Parathyroid adenoma (tissue), 2 donors: ENCODE data around the gene ABCF2.

Experiments
- H2AFZ ChIP-seq: fragments of 300-600 bp; sonication (generic); one replicate; pipeline ENCODE4 v1.7.0; 2017; ENCODE audit warnings: antibody characterized with exemption, mild to moderate bottlenecking
- H3K27ac ChIP-seq: fragments of 300-600 bp; sonication (generic); one replicate; pipeline ENCODE4 v1.7.0; 2017
- H3K27me3 ChIP-seq: fragments of 300-600 bp; sonication (generic); one replicate; pipeline ENCODE4 v1.7.0; 2017; ENCODE audit warnings: low read length; ENCODE audit not compliant: control insufficient read depth, insufficient read depth
- H3K36me3 ChIP-seq: fragments of 300-600 bp; sonication (generic); one replicate; pipeline ENCODE4 v1.7.0; 2017; ENCODE audit warnings: low read length; ENCODE audit not compliant: control insufficient read depth, insufficient read depth
- H3K4me1 ChIP-seq: fragments of 300-600 bp; sonication (generic); one replicate; pipeline ENCODE4 v1.7.0; 2017; ENCODE audit warnings: control low read depth
- H3K4me2 ChIP-seq: fragments of 300-600 bp; sonication (generic); one replicate; pipeline ENCODE4 v1.7.0; 2017; ENCODE audit warnings: low read length
- H3K4me3 ChIP-seq: fragments of 300-600 bp; sonication (generic); one replicate; pipeline ENCODE4 v1.7.0; 2017; ENCODE audit warnings: low read depth, low read length
- H3K79me2 ChIP-seq: fragments of 300-600 bp; sonication (generic); one replicate; pipeline ENCODE4 v1.7.0; 2017; ENCODE audit warnings: control low read depth
- H3K9ac ChIP-seq: fragments of 300-600 bp; sonication (generic); one replicate; pipeline ENCODE4 v1.7.0; 2017; ENCODE audit warnings: mild to moderate bottlenecking
- H3K9me3 ChIP-seq: fragments of 300-600 bp; sonication (generic); one replicate; pipeline ENCODE4 v1.7.0; 2017; ENCODE audit warnings: low read length; ENCODE audit not compliant: control insufficient read depth
- CTCF ChIP-seq: fragments of 300-600 bp; sonication (generic); IDR thresholded peaks from one replicate; pipeline ENCODE4 v1.7.0; 2017; ENCODE audit warnings: antibody characterized with exemption, mild to moderate bottlenecking
- donor health status: primary hyperparathyroidism.

The ABCF2 gene

GRCh38 chr7:151201751-151202150 lies 25.3 kb downstream of the ABCF2 start:
- Histone ChIP-seq H3K27me3 (no peaks in the 10 kb centered on the region), H3K4me3 (no peak overlapping the region), H3K27ac (no peak overlapping the region), H3K9me3 (no peaks in the 10 kb centered on the region), H3K9ac (no peak overlapping the region), H2AFZ (no peak overlapping the region), H3K4me1 (no peaks in the 10 kb centered on the region), H3K4me2 (no peak overlapping the region), H3K79me2 (no peaks in the 10 kb centered on the region), H3K36me3 (no peaks in the 10 kb centered on the region)
- no peak for TF ChIP-seq CTCF

GRCh38 chr7:151201344-151201743 lies 25.7 kb downstream of the ABCF2 start:
- Histone ChIP-seq H3K4me1 (no peaks in the 10 kb centered on the region), H3K9me3 (no peaks in the 10 kb centered on the region), H2AFZ (no peak overlapping the region), H3K4me2 (no peak overlapping the region), H3K36me3 (no peaks in the 10 kb centered on the region), H3K27me3 (no peaks in the 10 kb centered on the region), H3K4me3 (no peak overlapping the region), H3K27ac (no peak overlapping the region), H3K79me2 (no peaks in the 10 kb centered on the region), H3K9ac (no peak overlapping the region)
- no peak for TF ChIP-seq CTCF

- Histone ChIP-seq H3K4me2 (no peak overlapping the region), H3K4me3 (no peak overlapping the region), H2AFZ (no peak overlapping the region), H3K27me3 (no peaks in the 10 kb centered on the region), H3K4me1 (no peaks in the 10 kb centered on the region), H3K79me2 (no peaks in the 10 kb centered on the region), H3K9me3 (no peaks in the 10 kb centered on the region), H3K9ac (no peak overlapping the region), H3K36me3 (no peaks in the 10 kb centered on the region), H3K27ac (no peak overlapping the region)
- TF ChIP-seq CTCF: no peak
Observed at GRCh38 chr7:151198945-151199848, 27.8 kb downstream of the ABCF2 start.

DNA sequence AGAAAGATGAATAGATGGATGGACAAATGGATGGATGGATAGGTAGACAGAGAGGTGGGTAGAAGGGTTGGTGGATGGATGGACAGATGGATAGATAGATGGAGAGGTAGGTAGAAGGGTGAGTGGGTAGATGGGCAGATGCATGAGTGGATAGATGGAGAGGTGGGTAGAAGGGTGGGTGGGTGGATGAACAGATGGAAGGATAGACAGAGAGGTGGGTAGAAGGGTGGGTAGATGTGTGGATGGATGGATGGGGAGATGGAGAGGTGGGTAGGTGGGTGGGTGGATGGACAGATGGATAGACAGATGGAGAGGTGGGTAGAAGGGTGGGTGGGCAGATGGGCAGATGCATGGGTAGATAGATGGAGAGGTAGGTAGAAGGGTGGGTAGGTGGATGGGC lies 29.1 kb downstream of the ABCF2 start:
- TF ChIP-seq CTCF: no peak
- H3K27me3 ChIP-seq: no peaks in the 10 kb centered on the region
- H3K36me3 ChIP-seq: no peaks in the 10 kb centered on the region

More for the DNA sequence above, 29.1 kb downstream of the ABCF2 start:
- Histone ChIP-seq H3K4me3 (no peak overlapping the region), H3K9me3 (no peaks in the 10 kb centered on the region), H2AFZ (no peak overlapping the region), H3K4me2 (no peak overlapping the region), H3K9ac (no peak overlapping the region), H3K79me2 (no peaks in the 10 kb centered on the region), H3K4me1 (no peaks in the 10 kb centered on the region), H3K27ac (no peak overlapping the region)
